Neural cell (in vitro differentiated cells): Measurements from ENCODE around the gene DIPK1C. TPM values are rescaled to one million over a fixed set of nuclear protein-coding genes. Genes with fewer than 3 reads are reported as not detected.

Experiments used
- H2AFZ ChIP-seq: fragments of 200-600, 300-800 bp; sonication (generic), shearing (Covaris generic); 2 replicates; pipeline ENCODE4 v1.6.0; 2014; ENCODE audit warnings: low read depth, mild to moderate bottlenecking, antibody characterized with exemption, low read length, moderate library complexity
- H3F3A ChIP-seq: fragments of 200-600 bp; shearing (Covaris generic); 2 replicates; pipeline ENCODE4 v1.6.1; 2016; ENCODE audit warnings: mild to moderate bottlenecking, moderate library complexity, mixed read lengths, antibody characterized with exemption, low read length; ENCODE audit not compliant: insufficient read depth, poor library complexity, severe bottlenecking
- H3K27ac ChIP-seq: fragments of 200-600, 300-800 bp; sonication (generic), shearing (Covaris generic); 2 replicates; pipeline ENCODE4 v1.5.1; 2014; ENCODE audit warnings: mild to moderate bottlenecking, low read length, moderate library complexity
- H3K27me3 ChIP-seq: fragments of 300-800, 200-600 bp; sonication (generic), shearing (Covaris generic); 2 replicates; pipeline ENCODE4 v1.6.0; 2014; ENCODE audit warnings: mild to moderate bottlenecking, low read depth, low read length, moderate library complexity; ENCODE audit not compliant: insufficient read depth
- H3K36me3 ChIP-seq: fragments of 300-800, 200-600 bp; sonication (generic), shearing (Covaris generic); 2 replicates; pipeline ENCODE4 v1.5.1; 2014; ENCODE audit warnings: mild to moderate bottlenecking, antibody characterized with exemption, low read length, moderate library complexity; ENCODE audit not compliant: insufficient read depth
- H3K4me2 ChIP-seq: fragments of 300-800, 200-600 bp; sonication (generic), shearing (Covaris generic); 2 replicates; pipeline ENCODE4 v1.6.0; 2014; ENCODE audit warnings: mild to moderate bottlenecking, low read length
- H3K4me3 ChIP-seq: fragments of 300-800, 200-600 bp; sonication (generic), shearing (Covaris generic); 2 replicates; pipeline ENCODE4 v1.5.1; 2014; ENCODE audit warnings: mild to moderate bottlenecking, low read length, moderate library complexity
- H3K79me2 ChIP-seq: fragments of 200-600 bp; shearing (Covaris generic); replicated peaks from 2 replicates; pipeline ENCODE4 v1.6.0; 2014; ENCODE audit warnings: mild to moderate bottlenecking, low read length, moderate library complexity; ENCODE audit not compliant: insufficient read depth
- H3K9ac ChIP-seq: fragments of 300-800, 200-600 bp; sonication (generic), shearing (Covaris generic); 2 replicates; pipeline ENCODE4 v1.6.1; 2016; ENCODE audit warnings: mild to moderate bottlenecking, low read length, mixed read lengths
- H3K9me2 ChIP-seq: fragments of 200-600 bp; shearing (Covaris generic); 2 replicates; pipeline ENCODE4 v1.6.1; 2016; ENCODE audit warnings: mild to moderate bottlenecking, low read length, mixed read lengths; ENCODE audit not compliant: insufficient read depth
- H3K9me3 ChIP-seq: fragments of 200-600, 300-800 bp; sonication (generic), shearing (Covaris generic); 2 replicates; pipeline ENCODE4 v1.6.1; 2016; ENCODE audit warnings: mild to moderate bottlenecking, mixed run types, low read length, moderate library complexity, mixed read lengths
- H4K20me1 ChIP-seq: fragments of 200-600 bp; shearing (Covaris generic); 2 replicates; pipeline ENCODE4 v1.6.1; 2016; ENCODE audit warnings: mild to moderate bottlenecking, mixed run types; ENCODE audit not compliant: insufficient read depth
- CTCF ChIP-seq: fragments of 450-650 bp; IDR thresholded peaks from 2 replicates; pipeline ENCODE4 v1.5.1; 2014; ENCODE audit warnings: antibody characterized with exemption, mild to moderate bottlenecking, moderate library complexity; ENCODE audit not compliant: poor library complexity, severe bottlenecking
- EP300 ChIP-seq: fragments of 450-650 bp; conservative IDR thresholded peaks from 2 replicates; pipeline ENCODE4 v1.6.1; 2014; ENCODE audit warnings: antibody characterized with exemption, mild to moderate bottlenecking, moderate library complexity; ENCODE audit not compliant: poor library complexity, severe bottlenecking
- EZH2 ChIP-seq: fragments of 200-600, 300-800 bp; shearing (Covaris generic), sonication (generic); IDR thresholded peaks from 2 replicates; pipeline ENCODE4 v1.6.1; 2014; ENCODE audit warnings: antibody characterized with exemption, low read length, borderline replicate concordance, mild to moderate bottlenecking; ENCODE audit not compliant: insufficient read depth, poor library complexity, severe bottlenecking
- MXI1 ChIP-seq: fragments of 450-650 bp; conservative IDR thresholded peaks from 2 replicates; pipeline ENCODE4 v1.6.1; 2014; ENCODE audit warnings: antibody characterized with exemption, mild to moderate bottlenecking; ENCODE audit not compliant: poor library complexity, severe bottlenecking
- POLR2AphosphoS5 ChIP-seq: IDR thresholded peaks from 2 replicates; pipeline ENCODE4 v1.6.1; 2012
- RAD21 ChIP-seq: fragments of 450-650 bp; conservative IDR thresholded peaks from 2 replicates; pipeline ENCODE4 v1.6.1; 2014; ENCODE audit warnings: antibody characterized with exemption, mild to moderate bottlenecking, moderate library complexity
- REST ChIP-seq: IDR thresholded peaks from 2 replicates; pipeline ENCODE4 v1.6.1; 2012; ENCODE audit warnings: borderline replicate concordance
- SMC3 ChIP-seq: fragments of 450-650 bp; conservative IDR thresholded peaks from 2 replicates; pipeline ENCODE4 v1.6.1; 2014; ENCODE audit warnings: antibody characterized with exemption, mild to moderate bottlenecking, moderate library complexity; ENCODE audit not compliant: poor library complexity
- TAF1 ChIP-seq: IDR thresholded peaks from 2 replicates; pipeline ENCODE4 v1.6.1; 2012; ENCODE audit warnings: low read depth
- polyA plus RNA-seq: library from polyadenylated mRNA; depleted of rRNA; stranded (reverse); fragments of >200 nt; gene quantifications from 2 replicates; pipeline ENCODE4 v1.2.3, GENCODE V29; 2014

The DIPK1C gene
- polyA plus RNA-seq, 1 donor from 2014 or later = not detected

GRCh38 chr18:74463983-74464382 lies 6.9 kb upstream of the DIPK1C start:
- Histone ChIP-seq H3K4me2 (no peak overlapping the region), H3K9me3 (peaks cover 3% of the 10 kb centered on the region), H3K36me3 (no peaks in the 10 kb centered on the region), H3K9ac (no peak overlapping the region), H3K79me2 (no peaks in the 10 kb centered on the region), H3K4me3 (no peak overlapping the region), H3K9me2 (no peaks in the 10 kb centered on the region), H3K27ac (no peak overlapping the region), H3F3A (no peaks in the 10 kb centered on the region), H4K20me1 (no peaks in the 10 kb centered on the region), H2AFZ (no peak overlapping the region), H3K27me3 (no peaks in the 10 kb centered on the region)
- TF ChIP-seq POLR2AphosphoS5 = no peak
- TF ChIP-seq REST = no peak
- no peak for TF ChIP-seq SMC3
- no peak for TF ChIP-seq MXI1

GRCh38 chr18:74463254-74463653 lies 6.1 kb upstream of the DIPK1C start:
- Histone ChIP-seq H3K27ac (no peak overlapping the region), H3K4me2 (no peak overlapping the region)
- TF ChIP-seq EZH2 = no peak
- TF ChIP-seq REST = no peak
- TF ChIP-seq RAD21 = no peak
- TF ChIP-seq SMC3 = no peak
- TF ChIP-seq POLR2AphosphoS5 = no peak
- TF ChIP-seq EP300 = no peak
- TF ChIP-seq CTCF = no peak
- TF ChIP-seq MXI1 = no peak
- TF ChIP-seq TAF1 = no peak

More at GRCh38 chr18:74463254-74463653, 6.1 kb upstream of the DIPK1C start:
- H3F3A ChIP-seq = no peaks in the 10 kb centered on the region
- H3K36me3 ChIP-seq = no peaks in the 10 kb centered on the region
- no peaks in the 10 kb centered on the region for H3K9me2 ChIP-seq
- H3K4me3 ChIP-seq = no peak overlapping the region
- no peak overlapping the region for H3K9ac ChIP-seq
- no peaks in the 10 kb centered on the region for H4K20me1 ChIP-seq
- H3K27me3 ChIP-seq = peaks cover 7% of the 10 kb centered on the region
- peaks cover 3% of the 10 kb centered on the region for H3K9me3 ChIP-seq
- H3K79me2 ChIP-seq = no peaks in the 10 kb centered on the region
- H2AFZ ChIP-seq = no peak overlapping the region
